Uterus (tissue), 2 donors: ENCODE measurements around the gene MYLIP.

Experiments
- CTCF ChIP-seq, 4 experiments: fragments of 200-600 bp in 2 of 4; fragments of 450-650 bp in 2 of 4; sonication (generic) in 2 of 4; IDR thresholded peaks; one replicate each; pipeline ENCODE4 v1.5.1; 2016 to 2019; ENCODE audit warnings: antibody characterized with exemption in 4 of 4, mild to moderate bottlenecking in 2 of 4, moderate library complexity in 1 of 4
- POLR2A ChIP-seq, 2 donors: fragments of 450-650 bp; IDR thresholded peaks; one replicate each; pipeline ENCODE4 v1.6.1; 2016; ENCODE audit warnings: antibody characterized with exemption in 2 of 2, mild to moderate bottlenecking in 1 of 2, moderate library complexity in 1 of 2

- TF ChIP-seq CTCF (IDR thresholded peaks at IDR 0.05), result no peak
- no peak for TF ChIP-seq POLR2A (IDR thresholded peaks at IDR 0.05)
Measured at GRCh38 chr6:16148498-16148897, 19.6 kb downstream of the MYLIP start.
